NCI-H187 (cell line): Measurements from ENCODE around the gene METRNL.

Experiments used
- DNase-seq, 2 experiments: peaks; one replicate each; lab custom pipeline; 2025; lab: John Stamatoyannopoulos, UW

The METRNL gene

DNA sequence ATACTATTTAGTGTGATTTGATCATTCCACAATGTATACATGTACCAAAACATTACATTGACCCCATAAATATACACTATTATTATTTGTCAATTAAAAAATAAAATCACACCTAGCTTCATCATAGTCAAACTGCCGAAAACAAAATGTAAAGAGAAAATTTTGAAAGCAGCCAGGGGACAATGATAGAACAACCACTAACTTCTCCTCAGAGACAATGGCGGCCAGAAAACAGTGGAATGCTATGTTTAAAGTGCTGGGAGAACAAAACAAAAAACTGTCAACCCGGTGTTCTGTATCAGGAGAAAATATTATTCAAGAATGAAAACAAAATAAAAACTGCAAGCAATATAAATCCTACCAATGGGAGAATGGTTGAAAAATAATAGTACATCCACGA, 63.2 kb downstream of the METRNL start:
- DNase-seq: no peak

- no peak for DNase-seq
Measured at GRCh38 chr17:83143817-83144231, 64.4 kb downstream of the METRNL start.
